ENCODE results near the gene RBPJL. TPM values are rescaled to one million over a fixed set of nuclear protein-coding genes. Genes with fewer than 3 reads are reported as not detected.

The RBPJL gene
- total and polyA plus RNA-seq, 7 donors = 1.8 TPM; not detected in 6

DNA sequence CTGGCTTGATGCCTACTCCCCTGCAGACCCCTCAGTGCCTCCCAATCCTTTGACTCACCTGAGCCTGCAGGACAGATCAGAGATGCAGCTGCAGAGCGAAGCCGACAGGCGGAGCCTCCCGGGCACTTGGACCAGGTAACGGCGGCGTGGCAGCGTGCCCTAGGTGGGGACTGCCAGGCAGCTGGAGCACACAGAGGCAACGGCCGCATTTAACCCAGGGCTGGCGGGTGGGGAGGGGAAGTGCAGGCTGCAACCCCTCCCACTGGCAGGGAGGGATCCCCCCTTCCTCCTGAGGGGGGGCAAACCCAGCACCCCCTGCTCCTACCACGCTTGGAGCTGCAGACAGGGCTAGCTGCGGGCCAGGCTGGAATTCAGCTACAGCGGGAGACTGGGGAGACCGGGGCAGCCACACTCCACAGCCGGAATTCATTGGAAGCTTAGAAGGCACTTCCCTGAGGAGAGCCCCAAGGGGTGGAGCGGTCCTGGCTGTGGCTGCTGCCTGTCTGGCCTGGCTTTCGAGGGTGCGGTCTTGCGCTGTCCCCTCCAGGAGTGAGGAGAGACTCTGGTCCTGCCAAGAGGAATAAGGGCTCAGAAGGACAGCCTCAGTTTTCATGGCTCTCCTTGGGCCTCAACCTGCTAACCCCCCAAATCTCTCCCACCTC, 1.6 kb downstream of the RBPJL start, which contains the start of gene MATN4:
TSS of gene MATN4 (minus strand) at position 183 of the 662 bp plus-strand sequence. CDS start 2,717 bp downstream, outside the sequence.
- H3K9me3 ChIP-seq = no peaks in the 10 kb centered on the region
- no peak within 1 kb of the TSS for H3K4me3 ChIP-seq
- DNase-seq = no peak
- H3K36me3 ChIP-seq = no peaks in the 10 kb centered on the region
- intact Hi-C loops (cut with DNase I) = no loop called here
- WGBS, 2 donors = 22 to 57% methylated on average over 20 of the region's 20 CpGs
- no peak within 1 kb of the TSS for H3K27ac ChIP-seq
- peaks cover 8 to 60% (median 39%) of the 10 kb centered on the region in 3 donors for H3K27me3 ChIP-seq
- TF ChIP-seq EP300 (IDR thresholded peaks at IDR 0.05) = no peak
- TF ChIP-seq, protein P1, sequence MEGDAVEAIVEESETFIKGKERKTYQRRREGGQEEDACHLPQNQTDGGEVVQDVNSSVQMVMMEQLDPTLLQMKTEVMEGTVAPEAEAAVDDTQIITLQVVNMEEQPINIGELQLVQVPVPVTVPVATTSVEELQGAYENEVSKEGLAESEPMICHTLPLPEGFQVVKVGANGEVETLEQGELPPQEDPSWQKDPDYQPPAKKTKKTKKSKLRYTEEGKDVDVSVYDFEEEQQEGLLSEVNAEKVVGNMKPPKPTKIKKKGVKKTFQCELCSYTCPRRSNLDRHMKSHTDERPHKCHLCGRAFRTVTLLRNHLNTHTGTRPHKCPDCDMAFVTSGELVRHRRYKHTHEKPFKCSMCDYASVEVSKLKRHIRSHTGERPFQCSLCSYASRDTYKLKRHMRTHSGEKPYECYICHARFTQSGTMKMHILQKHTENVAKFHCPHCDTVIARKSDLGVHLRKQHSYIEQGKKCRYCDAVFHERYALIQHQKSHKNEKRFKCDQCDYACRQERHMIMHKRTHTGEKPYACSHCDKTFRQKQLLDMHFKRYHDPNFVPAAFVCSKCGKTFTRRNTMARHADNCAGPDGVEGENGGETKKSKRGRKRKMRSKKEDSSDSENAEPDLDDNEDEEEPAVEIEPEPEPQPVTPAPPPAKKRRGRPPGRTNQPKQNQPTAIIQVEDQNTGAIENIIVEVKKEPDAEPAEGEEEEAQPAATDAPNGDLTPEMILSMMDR (IDR thresholded peaks at IDR 0.05) = no peak
- no peak for TF ChIP-seq POLR2AphosphoS5 (IDR thresholded peaks at IDR 0.05)
- TF ChIP-seq POLR2A (IDR thresholded peaks at IDR 0.05) = no peak
- H3K4me1 ChIP-seq = peaks cover 0 to 15% (median 7%) of the 10 kb centered on the region in 4 donors

- no peak overlapping the region for H3K27ac ChIP-seq
- no peaks in the 10 kb centered on the region for H3K9me3 ChIP-seq
- H3K27me3 ChIP-seq = peaks cover 8 to 60% (median 42%) of the 10 kb centered on the region in 3 donors
- intact Hi-C loops (cut with DNase I) = no loop called here
- H3K4me1 ChIP-seq = peaks cover 0 to 15% (median 7%) of the 10 kb centered on the region in 4 donors
- TF ChIP-seq POLR2AphosphoS5 (IDR thresholded peaks at IDR 0.05) = no peak
- no peak for TF ChIP-seq POLR2A (IDR thresholded peaks at IDR 0.05)
- TF ChIP-seq, protein P1 (IDR thresholded peaks at IDR 0.05) = no peak
- no peak for TF ChIP-seq EP300 (IDR thresholded peaks at IDR 0.05)
- WGBS, 2 donors = 67 to 73% methylated on average over 3 of the region's 3 CpGs
- no peak overlapping the region for H3K4me3 ChIP-seq
- no peak for DNase-seq
- H3K36me3 ChIP-seq = no peaks in the 10 kb centered on the region
These were observed 2.4 kb downstream of the RBPJL start for GRCh38 chr20:45309075-45309474.

- no peak overlapping the region for H3K27ac ChIP-seq
- DNase-seq = no peak
- no peaks in the 10 kb centered on the region for H3K36me3 ChIP-seq
- intact Hi-C loops (cut with DNase I) = no loop called here
- H3K4me1 ChIP-seq = peaks cover 0 to 17% (median 6%) of the 10 kb centered on the region in 4 donors
- H3K9me3 ChIP-seq = no peaks in the 10 kb centered on the region
- H3K27me3 ChIP-seq = peaks cover 4 to 61% (median 31%) of the 10 kb centered on the region in 3 donors
- 15 to 21% methylated on average over 45 of the region's 45 CpGs for WGBS, 2 donors
- TF ChIP-seq, protein P1 (IDR thresholded peaks at IDR 0.05) = peak; percentile 38 to 76 (median 62)
- no peak for TF ChIP-seq EP300 (IDR thresholded peaks at IDR 0.05)
- no peak overlapping the region for H3K4me3 ChIP-seq
These were observed 5.1 kb downstream of the RBPJL start for GRCh38 chr20:45311589-45312211.

DNA sequence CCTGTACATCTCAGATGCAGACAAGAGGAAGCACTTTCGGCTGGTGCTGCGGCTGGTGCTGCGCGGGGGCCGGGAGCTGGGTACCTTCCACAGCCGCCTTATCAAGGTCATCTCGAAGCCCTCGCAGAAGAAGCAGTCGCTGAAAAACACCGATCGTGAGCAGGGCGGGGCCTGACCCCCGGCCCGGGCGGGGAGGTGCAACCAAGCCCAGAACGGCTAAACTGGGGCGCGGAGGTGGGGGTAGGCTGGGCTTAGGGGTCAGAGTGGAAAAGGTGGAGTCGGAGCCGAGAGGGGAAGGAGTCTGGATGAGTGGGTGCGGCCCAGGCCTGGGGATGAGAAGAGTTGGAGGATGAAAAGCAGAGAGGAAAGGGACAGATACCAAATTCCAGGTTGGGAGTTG, 5.6 kb downstream of the RBPJL start:
- peaks cover 3 to 61% (median 32%) of the 10 kb centered on the region in 3 donors for H3K27me3 ChIP-seq

More for the DNA sequence above, 5.6 kb downstream of the RBPJL start:
- Histone ChIP-seq H3K27ac (no peak overlapping the region), H3K36me3 (no peaks in the 10 kb centered on the region), H3K4me1 (peaks cover 0 to 15% (median 6%) of the 10 kb centered on the region in 4 donors), H3K9me3 (no peaks in the 10 kb centered on the region), H3K4me3 (no peak overlapping the region)
- intact Hi-C loops (cut with DNase I) = no loop called here
- WGBS, 2 donors = 17 to 49% methylated on average over 21 of the region's 21 CpGs
- no peak for DNase-seq
- TF ChIP-seq, protein P1 (IDR thresholded peaks at IDR 0.05) = no peak
- TF ChIP-seq POLR2AphosphoS5 (IDR thresholded peaks at IDR 0.05) = no peak
- TF ChIP-seq POLR2A (IDR thresholded peaks at IDR 0.05) = no peak
- TF ChIP-seq EP300 (IDR thresholded peaks at IDR 0.05) = no peak
